Glutamatergic neuron (in vitro differentiated cells): ENCODE results near the gene CSNK1A1. TPM values are rescaled to one million over a fixed set of nuclear protein-coding genes. Genes with fewer than 3 reads are reported as not detected.
"Not testable (repeated sequence)": the region's sequence is repeated elsewhere in the genome, so short reads cannot be mapped to it uniquely, and the experiment has no call there.

Source experiments
- DNase-seq: peaks from one replicate; pipeline ENCODE4 v3.0.0; 2022
- H3K27ac Mint-ChIP-seq: one replicate; pipeline ENCODE4 v1.8.0; 2020; ENCODE audit warnings: mild to moderate bottlenecking, mixed read lengths, inconsistent platforms; ENCODE audit not compliant: unreplicated experiment
- H3K27me3 Mint-ChIP-seq: one replicate; pipeline ENCODE4 v1.8.0; 2020; ENCODE audit warnings: mild to moderate bottlenecking, moderate library complexity, mixed read lengths, inconsistent platforms; ENCODE audit not compliant: unreplicated experiment
- H3K36me3 Mint-ChIP-seq: one replicate; pipeline ENCODE4 v1.8.0; 2020; ENCODE audit warnings: mild to moderate bottlenecking, mixed read lengths, inconsistent platforms; ENCODE audit not compliant: unreplicated experiment
- H3K4me1 Mint-ChIP-seq: one replicate; pipeline ENCODE4 v1.8.0; 2020; ENCODE audit warnings: mild to moderate bottlenecking, low read depth, mixed read lengths, inconsistent platforms; ENCODE audit not compliant: unreplicated experiment
- H3K4me3 Mint-ChIP-seq: one replicate; pipeline ENCODE4 v1.8.0; 2020; ENCODE audit warnings: mild to moderate bottlenecking, mixed read lengths, inconsistent platforms; ENCODE audit not compliant: unreplicated experiment
- H3K9me3 Mint-ChIP-seq: one replicate; pipeline ENCODE4 v1.8.0; 2020; ENCODE audit warnings: mild to moderate bottlenecking, moderate library complexity, mixed read lengths, inconsistent platforms; ENCODE audit not compliant: unreplicated experiment
- CTCF ChIP-seq: fragments of 200-600 bp; sonication (generic); IDR thresholded peaks from one replicate; pipeline ENCODE4 v1.5.0; 2021; ENCODE audit not compliant: partially characterized antibody, unreplicated experiment
- total RNA-seq: library from RNA; stranded (reverse); fragmentation: NEBNext Ultra II Directional; extraction: Animal tissue kit (Norgen Biotek cat#: 25700); gene quantifications from one replicate; pipeline ENCODE4 v1.2.1, GENCODE V29; 2021; ENCODE audit not compliant: unreplicated experiment

CSNK1A1 gene
- total RNA-seq, 1 donor from 2014 or later, result 289 TPM

DNA sequence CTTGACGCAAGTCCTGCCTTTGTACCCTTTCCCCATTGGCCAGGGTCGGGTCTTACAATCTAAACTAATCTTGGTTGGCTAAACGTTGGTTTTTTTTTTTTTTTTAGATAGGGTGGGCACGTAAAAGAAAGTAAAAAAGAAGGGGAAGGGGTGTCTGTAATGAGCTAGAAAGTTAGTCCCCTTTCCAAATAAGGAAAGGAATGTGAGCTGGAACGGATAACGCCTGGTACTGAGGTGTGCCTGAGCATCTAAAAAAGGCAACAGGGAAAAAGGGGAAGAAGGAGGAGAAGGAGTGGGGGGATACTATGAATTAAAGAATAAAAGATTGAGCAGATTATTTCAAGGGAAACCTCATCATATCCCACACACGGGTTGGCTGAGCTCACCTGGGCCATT is 105.9 kb downstream of the CSNK1A1 start:
- peaks cover 2% of the 10 kb centered on the region for H3K4me1 Mint-ChIP-seq
- no peak for DNase-seq
- H3K4me3 Mint-ChIP-seq, result no peak overlapping the region
- TF ChIP-seq CTCF, result no peak
- H3K27ac Mint-ChIP-seq, result no peak overlapping the region
- no peaks in the 10 kb centered on the region for H3K9me3 Mint-ChIP-seq
- H3K27me3 Mint-ChIP-seq, result peaks cover 9% of the 10 kb centered on the region
- no peaks in the 10 kb centered on the region for H3K36me3 Mint-ChIP-seq

GRCh38 chr5:149444430-149444829 is 106.8 kb downstream of the CSNK1A1 start:
- H3K4me3 Mint-ChIP-seq, H3K36me3 Mint-ChIP-seq, H3K4me1 Mint-ChIP-seq, DNase-seq, H3K9me3 Mint-ChIP-seq, H3K27ac Mint-ChIP-seq, H3K27me3 Mint-ChIP-seq: not testable (repeated sequence)

- no peaks in the 10 kb centered on the region for H3K9me3 Mint-ChIP-seq
- peaks cover 4% of the 10 kb centered on the region for H3K4me1 Mint-ChIP-seq
- no peak for DNase-seq
- no peak for TF ChIP-seq CTCF
- no peaks in the 10 kb centered on the region for H3K36me3 Mint-ChIP-seq
- H3K4me3 Mint-ChIP-seq, result no peak overlapping the region
- H3K27ac Mint-ChIP-seq, result no peak overlapping the region
- H3K27me3 Mint-ChIP-seq, result peaks cover 9% of the 10 kb centered on the region
These were observed 108.0 kb downstream of the CSNK1A1 start for GRCh38 chr5:149443210-149443609.

- Mint-ChIP-seq H3K9me3 (no peaks in the 10 kb centered on the region), H3K4me1 (peaks cover 4% of the 10 kb centered on the region), H3K27ac (no peak overlapping the region), H3K27me3 (peaks cover 9% of the 10 kb centered on the region), H3K36me3 (no peaks in the 10 kb centered on the region), H3K4me3 (no peak overlapping the region)
- DNase-seq, result peak; percentile 96
- peak; percentile 85 for TF ChIP-seq CTCF
These were observed 108.6 kb downstream of the CSNK1A1 start for GRCh38 chr5:149442563-149443182.

Other genes starting within 250 kb of the CSNK1A1 start
- gene GRPEL2, start 205.9 kb downstream of the CSNK1A1 start, total RNA-seq, result 34.7 TPM
- gene PCYOX1L, start 193.4 kb downstream of the CSNK1A1 start, total RNA-seq, result 25.4 TPM
- 0.88 TPM for gene IL17B, start 172.1 kb downstream of the CSNK1A1 start, total RNA-seq
- 1.0 TPM for gene ARHGEF37, start 30.1 kb upstream of the CSNK1A1 start, total RNA-seq
- gene PPARGC1B, start 178.9 kb upstream of the CSNK1A1 start, total RNA-seq, result 4.4 TPM